Hematopoietic multipotent progenitor cell (in vitro differentiated cells): ENCODE data around the gene COA8. TPM values are rescaled to one million over a fixed set of nuclear protein-coding genes. Genes with fewer than 3 reads are reported as not detected.
"Not testable (repeated sequence)": the region's sequence is repeated elsewhere in the genome, so short reads cannot be mapped to it uniquely, and the experiment has no call there.

Experiments
- DNase-seq, 3 donors: peaks; one replicate each; pipeline ENCODE4 v3.0.0-alpha.2; 2011 to 2015; ENCODE audit warnings: low read depth in 2 of 3, low spot score in 2 of 3
- total RNA-seq: library from RNA; depleted of rRNA; stranded (reverse); fragments of >200 nt; gene quantifications from one replicate; pipeline ENCODE4 v1.2.3, GENCODE V29; 2012

COA8 gene
- total RNA-seq, 1 donor = 5.1 TPM

- DNase-seq = no peak
Measured at GRCh38 chr14:103568952-103569351, 6.2 kb downstream of the COA8 start.

DNA sequence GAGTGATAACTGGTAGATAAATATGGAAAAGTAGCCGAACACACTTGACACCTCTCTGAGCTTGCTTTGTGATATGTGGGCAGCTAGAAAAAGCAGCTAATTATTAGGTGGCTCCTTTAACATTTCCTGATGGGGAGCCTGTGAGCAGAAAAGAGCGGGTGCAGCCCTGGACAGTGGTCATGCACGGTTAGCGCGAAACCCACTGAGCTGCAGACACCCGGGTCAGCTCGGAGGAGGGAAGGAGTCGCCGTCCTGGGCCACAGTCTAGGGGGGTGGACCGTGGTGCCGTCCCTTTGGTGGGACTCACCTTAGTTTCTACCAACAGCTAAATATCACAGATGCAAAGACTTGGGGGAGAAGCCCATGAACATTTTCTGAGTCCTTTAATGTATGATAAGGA lies 6.6 kb downstream of the COA8 start:
- no peak for DNase-seq

- DNase-seq = no peak
Measured at GRCh38 chr14:103574104-103574503, 11.3 kb downstream of the COA8 start.

GRCh38 chr14:103574707-103575285 lies 12.0 kb downstream of the COA8 start:
- DNase-seq = no peak

DNA sequence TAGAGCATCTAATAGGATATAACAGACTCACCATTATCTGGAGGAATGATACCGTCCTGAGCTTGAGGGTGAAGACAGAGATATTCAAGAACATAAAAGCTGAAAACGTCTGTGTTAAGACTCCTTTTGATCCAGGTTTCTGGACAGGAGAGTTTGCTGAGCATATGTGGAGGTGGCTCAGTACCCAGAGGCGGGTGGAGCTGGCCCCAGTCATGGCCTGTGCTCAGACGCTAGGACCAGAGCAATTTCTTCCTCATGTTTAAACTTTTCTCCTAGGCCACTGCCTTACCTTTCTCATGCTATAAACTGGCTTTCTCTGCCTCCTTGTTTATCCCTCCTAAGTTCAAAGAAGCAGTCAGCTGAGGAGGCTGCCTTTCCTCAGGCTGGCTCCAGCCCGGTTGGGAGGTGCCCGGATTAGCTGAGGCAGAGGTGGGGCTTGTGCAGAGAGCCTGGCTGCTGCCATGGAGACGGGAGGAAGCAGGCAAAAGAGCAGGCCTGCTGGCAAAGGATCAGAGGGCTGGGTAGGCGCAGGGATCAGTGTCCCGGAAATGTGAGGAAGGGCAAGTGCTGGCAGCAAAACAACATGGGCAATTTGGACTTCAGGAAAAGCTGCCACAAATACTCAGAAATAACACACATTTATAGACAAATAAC lies 13.7 kb downstream of the COA8 start:
- DNase-seq = no peak

DNA sequence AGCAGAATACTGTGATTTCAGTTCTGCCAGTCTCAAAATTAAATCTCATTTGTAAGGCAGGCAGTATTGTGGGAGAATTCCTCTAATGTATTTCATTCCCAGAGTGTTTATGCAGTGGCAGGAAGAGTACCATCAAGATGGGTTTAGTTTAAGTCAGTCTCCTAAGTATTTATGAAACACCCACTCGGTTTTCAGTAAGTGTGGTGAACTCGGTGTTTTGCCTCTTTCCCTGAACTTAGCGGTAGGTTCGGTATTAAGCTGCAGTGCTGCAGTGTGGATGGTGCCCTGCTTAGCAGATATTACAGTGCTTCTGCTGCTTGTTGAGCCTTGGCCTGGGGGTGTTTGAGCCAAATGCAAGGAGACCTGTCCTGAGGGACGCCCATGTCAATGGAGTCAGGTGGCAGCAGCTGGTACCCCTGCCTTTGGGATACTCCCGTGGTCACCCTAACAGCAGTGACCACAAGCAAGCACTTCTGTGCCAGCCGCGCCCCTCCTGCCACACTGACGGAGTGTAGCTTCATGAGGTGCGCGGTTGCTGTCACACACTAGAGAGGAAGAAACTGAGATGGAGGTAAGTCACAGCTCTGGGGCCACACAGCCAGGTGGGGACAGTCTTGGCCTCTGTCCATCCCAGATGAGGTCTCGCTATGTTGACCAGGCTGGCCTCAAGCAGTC lies 15.8 kb downstream of the COA8 start:
- no peak for DNase-seq

GRCh38 chr14:103581206-103581605 lies 18.4 kb downstream of the COA8 start:
- DNase-seq = no peak

- no peak for DNase-seq
Measured at GRCh38 chr14:103581954-103582703, 19.4 kb downstream of the COA8 start.

GRCh38 chr14:103584326-103584915 lies 21.7 kb downstream of the COA8 start:
- no peak for DNase-seq

GRCh38 chr14:103593577-103593976 lies 30.8 kb downstream of the COA8 start:
- no peak for DNase-seq

- DNase-seq = no peak
Measured at GRCh38 chr14:103594265-103594664, 31.5 kb downstream of the COA8 start.

- no peak for DNase-seq
Measured at GRCh38 chr14:103597623-103598377, 35.0 kb downstream of the COA8 start.

- DNase-seq = no peak
Measured at GRCh38 chr14:103600503-103600902, 37.7 kb downstream of the COA8 start.

- DNase-seq = no peak
Measured at GRCh38 chr14:103604620-103605019, 41.9 kb downstream of the COA8 start.

DNA sequence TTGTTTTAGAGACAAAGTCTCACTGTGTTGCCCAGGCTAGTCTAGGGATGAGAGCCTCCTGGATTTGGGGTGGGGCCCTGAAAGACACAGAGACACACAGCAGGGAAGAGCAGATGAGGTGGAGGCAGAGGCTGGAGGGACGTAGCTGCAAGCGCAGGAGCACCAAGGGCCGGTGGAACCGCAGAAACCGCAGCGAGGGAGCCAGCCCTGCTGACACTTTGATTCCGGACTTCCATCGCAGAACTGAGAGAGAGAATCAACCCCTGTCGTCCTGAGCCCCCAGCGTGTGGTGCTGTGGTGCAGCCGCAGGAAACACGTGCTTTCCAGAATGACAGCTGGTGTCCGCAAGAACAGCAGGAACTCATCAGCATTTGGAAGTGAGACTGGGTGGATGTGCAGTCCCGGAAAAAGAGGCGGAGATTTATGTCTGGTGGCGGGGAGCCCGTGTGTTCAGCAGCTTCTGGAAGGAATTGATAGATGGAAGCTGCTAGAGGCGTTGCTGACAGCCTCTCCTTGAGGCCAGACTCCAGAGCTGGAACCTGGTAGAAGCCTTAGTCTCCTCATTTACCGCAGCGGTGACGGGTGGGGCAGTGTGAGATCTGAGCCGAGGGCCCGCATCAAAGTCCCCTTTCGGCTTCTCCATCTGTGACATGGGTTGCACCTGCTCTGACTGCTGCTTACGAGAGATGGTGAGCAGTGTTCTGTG lies 44.4 kb downstream of the COA8 start:
- DNase-seq = peak in 2 of 3 donors; percentile 80 to 83

DNA sequence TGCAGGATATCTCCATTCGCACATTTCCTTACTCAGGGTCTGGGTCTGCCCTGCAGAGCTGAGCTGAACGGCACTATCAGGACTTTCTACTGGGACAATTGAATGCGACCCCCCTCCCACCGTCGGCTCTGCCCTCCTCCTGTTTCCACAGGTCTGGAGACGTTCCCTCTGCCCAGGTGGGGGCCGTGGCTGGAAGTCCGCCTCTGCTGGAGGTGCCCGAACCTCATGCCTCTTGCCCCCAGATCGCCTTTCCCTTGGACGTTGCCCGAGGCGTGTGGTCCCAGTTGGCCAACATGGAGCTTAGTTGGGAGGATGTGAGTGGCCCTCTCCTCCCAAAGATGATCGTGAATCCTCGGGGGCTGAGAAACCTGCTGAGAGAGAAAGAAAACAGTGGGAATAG lies 45.1 kb downstream of the COA8 start:
- no peak for DNase-seq

- not testable (repeated sequence) for DNase-seq
Measured at GRCh38 chr14:103609081-103609480, 46.3 kb downstream of the COA8 start.

- DNase-seq = no peak
Measured at GRCh38 chr14:103611215-103611614, 48.5 kb downstream of the COA8 start.

DNA sequence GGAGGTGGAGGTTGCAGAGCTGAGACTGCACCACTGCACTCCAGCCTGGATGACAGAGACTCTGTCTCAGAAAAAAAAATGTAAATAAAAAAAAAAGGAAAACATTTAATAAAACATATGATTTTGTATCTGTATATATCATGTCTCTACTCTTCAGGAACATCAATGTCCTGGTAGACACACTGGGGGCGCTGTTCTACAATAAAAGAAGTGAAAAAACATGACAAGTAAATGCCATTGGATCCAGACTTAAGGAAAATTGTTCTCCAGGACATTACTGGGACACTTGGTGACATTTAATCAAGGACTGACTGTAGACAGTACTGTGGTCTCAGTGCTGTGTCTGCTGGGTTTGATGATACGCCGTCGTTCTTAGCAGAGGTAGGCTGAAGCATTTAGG lies 50.8 kb downstream of the COA8 start:
- no peak for DNase-seq
